GM23338 (cell line): ENCODE data around the gene TCEA2.

Source experiments
- CREB1 ChIP-seq: fragments of 250-450 bp; sonication (Bioruptor Pico); IDR thresholded peaks from 2 replicates; pipeline ENCODE4 v1.5.0; 2020; ENCODE audit warnings: low read depth, mild to moderate bottlenecking, moderate library complexity
- EZH2 ChIP-seq: fragments of 200-600 bp; sonication (generic); IDR thresholded peaks from one replicate; pipeline ENCODE4 v1.8.0; 2017; ENCODE audit warnings: antibody characterized with exemption, mild to moderate bottlenecking, low read depth; ENCODE audit not compliant: unreplicated experiment
- EZH2phosphoT487 ChIP-seq: fragments of 200-600 bp; sonication (generic); IDR thresholded peaks from one replicate; pipeline ENCODE4 v1.8.1; 2018; ENCODE audit warnings: antibody characterized with exemption; ENCODE audit not compliant: unreplicated experiment
- JUNB ChIP-seq: IDR thresholded peaks from one replicate; pipeline ENCODE4 v1.6.1; 2016; ENCODE audit warnings: antibody characterized with exemption; ENCODE audit not compliant: unreplicated experiment
- NANOG ChIP-seq: IDR thresholded peaks from 2 replicates; pipeline ENCODE4 v1.6.1; 2016; ENCODE audit warnings: antibody characterized with exemption, borderline replicate concordance
- POLR2AphosphoS5 ChIP-seq: IDR thresholded peaks from 2 replicates; pipeline ENCODE4 v1.6.1; 2016; ENCODE audit warnings: antibody characterized with exemption, low read depth
- STAT1 ChIP-seq: IDR thresholded peaks from one replicate; pipeline ENCODE4 v1.6.1; 2016; ENCODE audit warnings: antibody characterized with exemption; ENCODE audit not compliant: unreplicated experiment
- ZNF114 ChIP-seq: fragments of 250-450 bp; sonication (Bioruptor Pico); IDR thresholded peaks from 2 replicates; pipeline ENCODE4 v1.5.0; 2020; ENCODE audit warnings: mild to moderate bottlenecking, moderate library complexity
- ZNF331 ChIP-seq: fragments of 250-450 bp; sonication (Bioruptor Pico); IDR thresholded peaks from 2 replicates; pipeline ENCODE4 v1.5.0; 2020; ENCODE audit warnings: low read depth, mild to moderate bottlenecking, moderate library complexity
- TF ChIP-seq, protein P1 (sequence below): IDR thresholded peaks from one replicate; pipeline ENCODE4 v1.6.1; 2018; ENCODE audit warnings: antibody characterized with exemption; ENCODE audit not compliant: unreplicated experiment
- TF ChIP-seq, protein P2 (sequence below), 2 experiments: fragments of 200-600 bp in 1 of 2; sonication (generic) in 1 of 2; conservative IDR thresholded peaks; 2 replicates each; pipeline versions ENCODE4 v1.5.1 to v1.6.1; 2016 to 2017; ENCODE audit warnings: antibody characterized with exemption in 2 of 2, low read depth in 2 of 2, mild to moderate bottlenecking in 2 of 2, moderate library complexity in 1 of 2
- TF ChIP-seq, protein P3 (sequence below): fragments of 250-450 bp; sonication (Bioruptor Pico); IDR thresholded peaks from 2 replicates; pipeline ENCODE4 v1.5.0; 2020; ENCODE audit warnings: mild to moderate bottlenecking, moderate library complexity
- TF ChIP-seq, protein P4 (sequence below): IDR thresholded peaks from 2 replicates; pipeline ENCODE4 v1.6.1; 2016; ENCODE audit warnings: antibody characterized with exemption

DNA sequence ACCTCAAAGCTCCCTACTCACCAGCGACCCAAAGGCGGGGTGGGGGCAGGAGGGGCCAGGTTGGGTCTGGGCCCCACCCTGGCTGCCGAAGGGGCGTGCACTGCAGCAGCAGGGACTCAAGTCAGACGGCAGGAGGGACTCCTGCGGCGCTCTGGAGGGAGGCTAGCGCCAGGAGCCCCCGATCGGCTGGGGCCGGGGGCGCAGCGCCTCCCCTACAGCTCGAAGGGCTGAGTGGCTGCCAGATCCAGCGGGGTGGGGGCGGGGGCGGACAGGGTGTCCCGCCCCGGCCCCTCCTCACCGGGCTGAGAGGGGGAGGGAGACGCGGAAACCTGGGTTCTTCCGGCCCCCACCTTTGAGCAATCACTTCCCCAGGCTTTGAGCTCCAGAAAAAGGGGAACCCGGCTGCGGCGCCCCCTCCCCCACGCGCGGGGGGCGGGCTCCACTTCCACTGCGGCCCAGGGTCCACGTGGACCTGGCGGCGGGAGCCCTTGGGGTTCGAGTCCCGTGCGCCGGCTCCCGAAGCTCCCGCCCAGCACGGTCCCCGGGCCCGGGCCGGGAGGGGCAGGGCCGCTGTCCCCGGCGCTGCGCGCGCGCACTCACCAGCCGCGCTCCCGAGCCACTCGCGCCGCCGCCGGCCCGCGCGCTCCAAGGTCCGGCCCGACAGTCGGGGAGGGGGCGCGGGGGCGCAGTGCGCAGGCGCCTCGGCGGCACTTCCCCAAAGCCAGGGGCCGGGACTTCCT, 16.4 kb downstream of the TCEA2 start, which contains the start of gene RGS19:
- TF ChIP-seq, protein P1, sequence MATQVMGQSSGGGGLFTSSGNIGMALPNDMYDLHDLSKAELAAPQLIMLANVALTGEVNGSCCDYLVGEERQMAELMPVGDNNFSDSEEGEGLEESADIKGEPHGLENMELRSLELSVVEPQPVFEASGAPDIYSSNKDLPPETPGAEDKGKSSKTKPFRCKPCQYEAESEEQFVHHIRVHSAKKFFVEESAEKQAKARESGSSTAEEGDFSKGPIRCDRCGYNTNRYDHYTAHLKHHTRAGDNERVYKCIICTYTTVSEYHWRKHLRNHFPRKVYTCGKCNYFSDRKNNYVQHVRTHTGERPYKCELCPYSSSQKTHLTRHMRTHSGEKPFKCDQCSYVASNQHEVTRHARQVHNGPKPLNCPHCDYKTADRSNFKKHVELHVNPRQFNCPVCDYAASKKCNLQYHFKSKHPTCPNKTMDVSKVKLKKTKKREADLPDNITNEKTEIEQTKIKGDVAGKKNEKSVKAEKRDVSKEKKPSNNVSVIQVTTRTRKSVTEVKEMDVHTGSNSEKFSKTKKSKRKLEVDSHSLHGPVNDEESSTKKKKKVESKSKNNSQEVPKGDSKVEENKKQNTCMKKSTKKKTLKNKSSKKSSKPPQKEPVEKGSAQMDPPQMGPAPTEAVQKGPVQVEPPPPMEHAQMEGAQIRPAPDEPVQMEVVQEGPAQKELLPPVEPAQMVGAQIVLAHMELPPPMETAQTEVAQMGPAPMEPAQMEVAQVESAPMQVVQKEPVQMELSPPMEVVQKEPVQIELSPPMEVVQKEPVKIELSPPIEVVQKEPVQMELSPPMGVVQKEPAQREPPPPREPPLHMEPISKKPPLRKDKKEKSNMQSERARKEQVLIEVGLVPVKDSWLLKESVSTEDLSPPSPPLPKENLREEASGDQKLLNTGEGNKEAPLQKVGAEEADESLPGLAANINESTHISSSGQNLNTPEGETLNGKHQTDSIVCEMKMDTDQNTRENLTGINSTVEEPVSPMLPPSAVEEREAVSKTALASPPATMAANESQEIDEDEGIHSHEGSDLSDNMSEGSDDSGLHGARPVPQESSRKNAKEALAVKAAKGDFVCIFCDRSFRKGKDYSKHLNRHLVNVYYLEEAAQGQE, result no peak
- peak; percentile 57; the same call in 1 of the 2 replicates for TF ChIP-seq POLR2AphosphoS5
- TF ChIP-seq, protein P2, sequence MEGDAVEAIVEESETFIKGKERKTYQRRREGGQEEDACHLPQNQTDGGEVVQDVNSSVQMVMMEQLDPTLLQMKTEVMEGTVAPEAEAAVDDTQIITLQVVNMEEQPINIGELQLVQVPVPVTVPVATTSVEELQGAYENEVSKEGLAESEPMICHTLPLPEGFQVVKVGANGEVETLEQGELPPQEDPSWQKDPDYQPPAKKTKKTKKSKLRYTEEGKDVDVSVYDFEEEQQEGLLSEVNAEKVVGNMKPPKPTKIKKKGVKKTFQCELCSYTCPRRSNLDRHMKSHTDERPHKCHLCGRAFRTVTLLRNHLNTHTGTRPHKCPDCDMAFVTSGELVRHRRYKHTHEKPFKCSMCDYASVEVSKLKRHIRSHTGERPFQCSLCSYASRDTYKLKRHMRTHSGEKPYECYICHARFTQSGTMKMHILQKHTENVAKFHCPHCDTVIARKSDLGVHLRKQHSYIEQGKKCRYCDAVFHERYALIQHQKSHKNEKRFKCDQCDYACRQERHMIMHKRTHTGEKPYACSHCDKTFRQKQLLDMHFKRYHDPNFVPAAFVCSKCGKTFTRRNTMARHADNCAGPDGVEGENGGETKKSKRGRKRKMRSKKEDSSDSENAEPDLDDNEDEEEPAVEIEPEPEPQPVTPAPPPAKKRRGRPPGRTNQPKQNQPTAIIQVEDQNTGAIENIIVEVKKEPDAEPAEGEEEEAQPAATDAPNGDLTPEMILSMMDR (conservative IDR thresholded peaks at IDR 0.05; ENCODE audit: low read depth in 2 of 2), result no peak
- no peak for TF ChIP-seq EZH2
- TF ChIP-seq EZH2phosphoT487, result no peak
- TF ChIP-seq ZNF114, result no peak
- no peak for TF ChIP-seq JUNB
- TF ChIP-seq, protein P3, sequence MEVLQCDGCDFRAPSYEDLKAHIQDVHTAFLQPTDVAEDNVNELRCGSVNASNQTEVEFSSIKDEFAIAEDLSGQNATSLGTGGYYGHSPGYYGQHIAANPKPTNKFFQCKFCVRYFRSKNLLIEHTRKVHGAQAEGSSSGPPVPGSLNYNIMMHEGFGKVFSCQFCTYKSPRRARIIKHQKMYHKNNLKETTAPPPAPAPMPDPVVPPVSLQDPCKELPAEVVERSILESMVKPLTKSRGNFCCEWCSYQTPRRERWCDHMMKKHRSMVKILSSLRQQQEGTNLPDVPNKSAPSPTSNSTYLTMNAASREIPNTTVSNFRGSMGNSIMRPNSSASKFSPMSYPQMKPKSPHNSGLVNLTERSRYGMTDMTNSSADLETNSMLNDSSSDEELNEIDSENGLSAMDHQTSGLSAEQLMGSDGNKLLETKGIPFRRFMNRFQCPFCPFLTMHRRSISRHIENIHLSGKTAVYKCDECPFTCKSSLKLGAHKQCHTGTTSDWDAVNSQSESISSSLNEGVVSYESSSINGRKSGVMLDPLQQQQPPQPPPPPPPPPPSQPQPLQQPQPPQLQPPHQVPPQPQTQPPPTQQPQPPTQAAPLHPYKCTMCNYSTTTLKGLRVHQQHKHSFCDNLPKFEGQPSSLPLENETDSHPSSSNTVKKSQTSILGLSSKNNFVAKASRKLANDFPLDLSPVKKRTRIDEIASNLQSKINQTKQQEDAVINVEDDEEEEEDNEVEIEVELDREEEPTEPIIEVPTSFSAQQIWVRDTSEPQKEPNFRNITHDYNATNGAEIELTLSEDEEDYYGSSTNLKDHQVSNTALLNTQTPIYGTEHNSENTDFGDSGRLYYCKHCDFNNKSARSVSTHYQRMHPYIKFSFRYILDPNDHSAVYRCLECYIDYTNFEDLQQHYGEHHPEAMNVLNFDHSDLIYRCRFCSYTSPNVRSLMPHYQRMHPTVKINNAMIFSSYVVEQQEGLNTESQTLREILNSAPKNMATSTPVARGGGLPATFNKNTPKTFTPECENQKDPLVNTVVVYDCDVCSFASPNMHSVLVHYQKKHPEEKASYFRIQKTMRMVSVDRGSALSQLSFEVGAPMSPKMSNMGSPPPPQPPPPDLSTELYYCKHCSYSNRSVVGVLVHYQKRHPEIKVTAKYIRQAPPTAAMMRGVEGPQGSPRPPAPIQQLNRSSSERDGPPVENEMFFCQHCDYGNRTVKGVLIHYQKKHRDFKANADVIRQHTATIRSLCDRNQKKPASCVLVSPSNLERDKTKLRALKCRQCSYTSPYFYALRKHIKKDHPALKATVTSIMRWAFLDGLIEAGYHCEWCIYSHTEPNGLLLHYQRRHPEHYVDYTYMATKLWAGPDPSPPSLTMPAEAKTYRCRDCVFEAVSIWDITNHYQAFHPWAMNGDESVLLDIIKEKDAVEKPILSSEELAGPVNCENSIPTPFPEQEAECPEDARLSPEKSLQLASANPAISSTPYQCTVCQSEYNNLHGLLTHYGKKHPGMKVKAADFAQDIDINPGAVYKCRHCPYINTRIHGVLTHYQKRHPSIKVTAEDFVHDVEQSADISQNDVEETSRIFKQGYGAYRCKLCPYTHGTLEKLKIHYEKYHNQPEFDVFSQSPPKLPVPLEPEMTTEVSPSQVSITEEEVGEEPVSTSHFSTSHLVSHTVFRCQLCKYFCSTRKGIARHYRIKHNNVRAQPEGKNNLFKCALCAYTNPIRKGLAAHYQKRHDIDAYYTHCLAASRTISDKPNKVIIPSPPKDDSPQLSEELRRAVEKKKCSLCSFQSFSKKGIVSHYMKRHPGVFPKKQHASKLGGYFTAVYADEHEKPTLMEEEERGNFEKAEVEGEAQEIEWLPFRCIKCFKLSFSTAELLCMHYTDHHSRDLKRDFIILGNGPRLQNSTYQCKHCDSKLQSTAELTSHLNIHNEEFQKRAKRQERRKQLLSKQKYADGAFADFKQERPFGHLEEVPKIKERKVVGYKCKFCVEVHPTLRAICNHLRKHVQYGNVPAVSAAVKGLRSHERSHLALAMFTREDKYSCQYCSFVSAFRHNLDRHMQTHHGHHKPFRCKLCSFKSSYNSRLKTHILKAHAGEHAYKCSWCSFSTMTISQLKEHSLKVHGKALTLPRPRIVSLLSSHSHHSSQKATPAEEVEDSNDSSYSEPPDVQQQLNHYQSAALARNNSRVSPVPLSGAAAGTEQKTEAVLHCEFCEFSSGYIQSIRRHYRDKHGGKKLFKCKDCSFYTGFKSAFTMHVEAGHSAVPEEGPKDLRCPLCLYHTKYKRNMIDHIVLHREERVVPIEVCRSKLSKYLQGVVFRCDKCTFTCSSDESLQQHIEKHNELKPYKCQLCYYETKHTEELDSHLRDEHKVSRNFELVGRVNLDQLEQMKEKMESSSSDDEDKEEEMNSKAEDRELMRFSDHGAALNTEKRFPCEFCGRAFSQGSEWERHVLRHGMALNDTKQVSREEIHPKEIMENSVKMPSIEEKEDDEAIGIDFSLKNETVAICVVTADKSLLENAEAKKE (CRISPR knock-in tag), result no peak
- TF ChIP-seq CREB1, result no peak
- TF ChIP-seq, protein P4, sequence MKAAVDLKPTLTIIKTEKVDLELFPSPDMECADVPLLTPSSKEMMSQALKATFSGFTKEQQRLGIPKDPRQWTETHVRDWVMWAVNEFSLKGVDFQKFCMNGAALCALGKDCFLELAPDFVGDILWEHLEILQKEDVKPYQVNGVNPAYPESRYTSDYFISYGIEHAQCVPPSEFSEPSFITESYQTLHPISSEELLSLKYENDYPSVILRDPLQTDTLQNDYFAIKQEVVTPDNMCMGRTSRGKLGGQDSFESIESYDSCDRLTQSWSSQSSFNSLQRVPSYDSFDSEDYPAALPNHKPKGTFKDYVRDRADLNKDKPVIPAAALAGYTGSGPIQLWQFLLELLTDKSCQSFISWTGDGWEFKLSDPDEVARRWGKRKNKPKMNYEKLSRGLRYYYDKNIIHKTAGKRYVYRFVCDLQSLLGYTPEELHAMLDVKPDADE, result no peak
- TF ChIP-seq STAT1, result no peak
- TF ChIP-seq NANOG, result no peak
- TF ChIP-seq ZNF331 (CRISPR knock-in tag), result no peak
